HL-60/S4 treated with retinoic acid at 250 ng/mL for 4 days and 3 days (cell line): ENCODE results near the gene ADISSP.

Source experiments
- in situ Hi-C: fragments of 300-500 bp; cut with MboI; formaldehyde crosslinking; loops from 2 replicates; pipeline ENCODE4 v1.7.0; 2022; ENCODE audit warnings: low sequenced_read_pairs

ADISSP gene

DNA sequence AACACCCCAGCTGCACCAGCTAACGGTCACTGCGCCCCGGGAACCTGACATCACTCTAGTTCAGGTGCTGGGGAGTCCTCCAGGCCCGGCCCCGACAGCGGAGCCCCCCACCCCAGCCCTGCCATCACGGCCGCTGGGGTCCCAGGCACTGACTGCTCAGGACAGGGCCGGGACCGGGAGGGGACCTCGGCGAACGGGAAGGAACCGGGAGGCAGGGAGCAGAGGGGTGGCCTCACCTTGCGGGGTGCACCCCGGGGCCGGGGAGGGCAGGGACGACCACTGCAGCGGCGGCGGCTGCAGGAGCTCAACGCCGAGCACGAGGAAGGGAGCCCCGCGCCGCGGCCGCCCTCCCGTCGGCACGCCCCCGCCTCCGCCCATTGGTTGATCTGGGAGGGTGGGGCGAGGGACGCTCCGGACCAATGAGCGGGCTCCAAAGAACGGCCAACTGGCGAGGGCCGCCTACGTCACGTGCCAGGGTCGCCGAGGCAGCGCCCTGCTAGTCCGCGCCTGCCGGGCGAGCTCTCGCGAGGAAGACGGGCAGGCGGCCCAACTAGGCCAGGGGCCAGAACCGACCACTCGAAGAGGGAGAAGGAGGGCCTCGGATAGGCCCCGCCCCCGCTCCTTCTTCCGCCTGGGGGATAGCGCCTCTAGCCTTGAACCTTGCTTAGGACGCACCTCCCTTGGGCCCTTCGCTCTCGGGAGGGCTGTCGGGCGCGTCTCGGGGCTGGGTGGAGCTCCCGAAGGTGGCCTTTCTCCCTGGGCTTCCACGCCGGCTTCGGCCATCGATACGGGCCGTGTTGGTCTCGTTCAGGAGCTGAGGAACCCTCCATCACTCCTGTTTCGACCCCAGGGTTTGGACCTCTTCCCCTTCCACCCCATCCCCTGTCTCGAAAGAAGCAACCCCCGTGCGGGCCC is at the start of gene ADISSP:
Gene ADISSP, minus strand, starts transcription at position 327 of the 915 bp plus-strand sequence. CDS start 7,653 bp downstream, outside the sequence.
- in situ Hi-C loops: no loop called here

DNA sequence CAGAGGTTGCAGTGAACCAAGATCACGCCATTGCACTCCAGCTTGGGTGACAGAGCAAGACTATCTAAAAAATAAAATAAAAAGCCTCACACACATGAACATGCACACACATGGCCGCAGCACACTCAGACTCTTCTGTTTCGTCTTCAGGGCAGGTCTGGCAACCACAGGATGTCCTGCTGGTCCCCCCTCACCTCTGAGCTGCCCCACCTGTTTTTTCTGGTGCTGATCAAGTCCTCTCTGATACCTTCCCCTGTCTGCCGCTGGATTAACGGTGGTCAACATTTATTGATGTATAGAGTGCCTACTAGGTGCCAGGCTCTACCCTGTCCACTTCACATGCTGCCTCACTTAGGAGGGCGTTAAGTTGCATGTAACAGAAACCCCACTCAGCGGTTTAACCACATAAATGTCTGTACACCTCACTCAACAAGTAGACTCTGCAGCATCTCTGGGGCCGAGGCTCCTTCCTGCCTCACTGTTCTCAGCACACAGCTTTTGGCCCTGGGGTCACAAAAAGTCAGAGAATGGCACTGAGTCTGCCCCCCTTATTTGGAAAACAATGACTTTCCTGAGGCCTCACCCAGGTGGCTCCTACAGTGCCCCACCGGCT is 48.3 kb upstream of the ADISSP start:
- in situ Hi-C loops: no loop called here

DNA sequence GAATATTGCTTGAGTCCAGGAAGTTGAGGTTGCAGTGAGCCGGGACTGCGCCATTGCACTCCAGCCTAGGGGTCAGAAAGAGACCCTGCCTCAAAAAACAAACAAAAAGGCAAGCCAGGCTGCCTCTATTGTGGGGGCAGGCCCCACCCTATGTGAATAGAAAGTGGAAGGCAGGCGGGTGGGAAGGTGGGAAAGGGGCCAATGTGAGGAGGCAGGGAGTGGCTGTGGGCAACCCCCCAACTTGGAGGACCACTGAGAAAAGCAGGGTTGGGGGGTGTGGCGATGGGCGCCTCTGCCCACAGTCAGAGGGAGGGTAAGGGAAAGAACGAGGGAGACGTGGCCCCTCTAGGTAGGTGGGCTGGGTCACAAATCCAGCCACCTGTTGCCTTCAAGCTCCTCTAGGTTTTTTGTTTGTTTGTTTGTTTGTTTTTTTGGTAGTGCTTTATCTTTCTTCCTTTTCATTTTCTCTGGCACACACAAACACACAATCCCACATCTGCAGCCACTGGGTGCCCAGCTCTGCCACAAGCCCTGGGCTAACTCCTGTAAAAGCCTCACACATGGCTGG is 47.5 kb upstream of the ADISSP start:
- in situ Hi-C loops: no loop called here

DNA sequence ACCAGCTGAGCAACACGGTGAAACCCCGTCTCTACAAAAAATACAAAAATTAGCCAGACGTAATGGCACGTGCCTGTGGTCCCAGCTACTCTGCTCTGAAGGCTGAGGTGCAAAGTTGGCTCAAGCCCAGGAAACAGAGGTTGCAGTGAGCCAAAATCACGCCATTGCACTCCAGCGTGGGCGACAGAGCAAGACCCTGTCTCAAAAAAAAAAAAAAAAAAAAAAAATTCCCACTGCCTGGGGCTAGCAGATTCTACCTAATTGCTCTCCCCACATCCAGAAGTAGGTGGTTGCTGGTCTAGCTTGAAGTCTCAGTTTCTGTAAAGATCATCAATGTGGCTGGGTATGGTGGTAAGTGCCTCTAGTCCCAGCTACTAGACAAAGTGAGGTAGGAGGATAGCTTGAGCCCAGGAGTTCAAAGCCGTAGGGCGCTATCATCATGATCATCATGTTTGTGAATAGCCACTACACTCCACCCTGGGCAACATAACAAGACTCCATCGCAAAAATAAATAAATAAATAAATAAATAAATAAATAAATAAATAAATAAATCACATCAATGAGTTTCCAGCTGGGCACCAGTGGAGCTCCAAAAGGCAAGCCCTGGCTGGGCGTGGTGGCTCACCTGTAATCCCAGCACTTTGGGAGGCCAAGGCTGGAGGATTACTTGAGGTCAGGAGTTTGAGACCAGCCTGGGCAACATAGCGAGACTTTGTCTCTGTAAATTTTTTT is 46.5 kb upstream of the ADISSP start:
- in situ Hi-C loops: no loop called here

DNA sequence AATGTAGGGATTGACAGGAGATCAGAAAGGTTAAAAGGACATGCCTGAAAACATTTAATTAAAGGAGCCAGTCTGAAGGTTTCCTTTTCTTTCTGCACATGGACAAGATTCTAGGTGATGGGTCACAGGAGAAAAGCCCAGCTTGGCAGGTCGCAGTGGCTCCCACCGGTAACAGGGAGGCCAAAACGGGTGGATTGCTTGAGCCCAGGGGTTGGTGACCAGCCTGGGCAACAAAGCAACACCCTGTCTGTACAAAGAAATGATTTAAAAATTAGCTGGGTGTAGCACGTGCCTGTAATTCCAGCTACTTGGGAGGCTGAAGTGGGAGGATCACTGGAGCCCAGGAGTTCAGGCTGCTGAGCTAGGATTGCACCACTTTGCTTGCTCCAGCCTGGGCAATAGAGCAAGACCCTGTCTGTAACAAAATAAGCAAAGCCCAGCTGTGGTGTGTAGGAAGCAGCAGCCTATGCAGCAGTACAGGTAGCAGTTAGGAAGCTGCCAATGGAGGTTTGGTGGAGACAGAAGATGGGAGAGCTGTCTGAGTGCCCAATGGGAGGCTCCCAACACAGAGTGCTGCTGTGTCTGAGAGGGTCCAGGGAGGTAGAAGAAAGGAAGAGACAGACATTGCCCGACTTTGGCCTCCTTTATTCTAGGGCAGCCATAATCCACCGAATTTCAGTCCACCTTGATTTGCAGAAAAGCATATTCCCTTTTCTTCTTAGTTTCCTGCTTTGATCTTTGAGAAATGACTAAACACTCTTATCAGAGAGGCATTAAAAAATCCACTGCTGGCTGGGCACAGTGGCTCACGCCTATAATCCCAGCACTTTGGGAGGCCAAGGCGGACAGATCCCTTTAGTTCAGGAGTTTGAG is 45.7 kb upstream of the ADISSP start:
- in situ Hi-C loops: no loop called here

DNA sequence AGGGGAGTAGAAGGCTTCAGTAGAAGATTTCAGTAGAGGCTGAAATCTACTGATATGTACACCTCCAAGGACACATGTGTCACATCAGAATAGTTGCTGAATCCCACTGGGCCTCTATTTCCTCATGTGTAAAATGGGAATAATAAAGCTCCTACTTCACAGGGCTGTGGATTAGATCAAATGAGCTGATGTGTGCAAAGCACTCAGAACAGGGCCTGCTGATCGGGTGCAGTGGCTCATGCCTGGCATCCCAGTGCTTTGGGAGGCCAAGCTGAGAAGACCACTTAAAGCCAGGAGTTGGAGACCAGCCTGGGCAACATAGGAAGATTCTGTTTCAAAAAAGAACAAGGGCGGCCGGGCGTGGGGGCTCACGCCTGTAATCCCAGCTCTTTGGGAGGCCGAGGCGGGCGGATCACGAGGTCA is 44.7 kb upstream of the ADISSP start:
- in situ Hi-C loops: no loop called here

DNA sequence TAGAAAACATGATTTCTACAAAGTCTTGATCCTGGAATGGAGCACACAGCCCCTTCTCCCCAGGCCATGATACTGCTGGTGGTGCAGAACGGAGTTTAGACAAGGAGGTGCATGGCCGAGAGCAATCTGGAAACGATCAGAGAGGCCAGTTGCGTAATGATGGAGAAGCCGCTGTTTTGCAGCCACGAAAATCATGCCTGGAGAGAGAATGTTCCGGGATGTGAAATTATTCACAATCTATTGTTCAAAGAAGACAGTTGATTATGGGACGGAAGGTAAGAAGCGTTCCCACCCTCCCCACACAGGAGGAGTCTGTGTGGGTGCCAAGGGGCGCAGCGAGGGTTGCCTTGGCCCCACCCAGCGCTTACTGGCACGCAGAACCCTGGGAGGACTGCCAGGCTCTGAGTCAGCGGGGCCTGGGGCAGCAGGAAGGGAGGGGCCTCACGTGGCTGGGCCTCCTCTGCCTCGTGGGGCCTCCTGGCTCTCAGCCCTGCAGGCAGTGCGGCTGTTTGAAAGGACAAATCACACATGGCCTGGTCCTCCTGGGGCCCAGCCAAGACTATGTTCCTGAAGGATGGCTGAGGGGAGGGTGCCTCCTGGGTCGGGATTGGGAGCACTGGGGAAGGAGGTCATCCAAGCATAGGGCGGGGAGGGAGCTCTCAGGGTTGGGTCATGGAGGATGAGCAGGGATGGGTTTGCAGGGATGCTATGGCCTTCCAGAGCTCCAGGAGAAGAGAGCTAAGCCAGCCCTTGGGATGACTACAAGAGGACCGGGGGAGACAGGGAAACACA is 44.1 kb upstream of the ADISSP start:
- in situ Hi-C loops: no loop called here

DNA sequence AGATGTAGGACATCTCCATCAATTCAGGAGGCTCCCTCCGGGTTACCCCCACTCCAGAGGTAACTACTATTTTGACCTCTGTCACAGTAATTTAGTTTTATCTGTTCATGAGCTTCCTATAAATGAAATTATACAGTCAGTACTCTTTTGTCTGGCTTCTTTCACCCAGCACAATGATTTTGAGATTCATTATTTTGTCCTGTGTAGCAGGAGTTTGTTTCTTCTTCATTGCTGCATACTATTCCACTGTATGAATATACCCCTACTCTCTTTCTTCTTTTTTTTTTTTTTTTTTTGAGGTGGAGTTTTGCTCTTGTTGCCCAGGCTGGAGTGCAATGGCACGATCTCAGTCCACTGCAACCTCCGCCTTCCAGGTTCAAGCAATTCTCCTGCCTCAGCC is 41.0 kb upstream of the ADISSP start:
- in situ Hi-C loops: no loop called here

DNA sequence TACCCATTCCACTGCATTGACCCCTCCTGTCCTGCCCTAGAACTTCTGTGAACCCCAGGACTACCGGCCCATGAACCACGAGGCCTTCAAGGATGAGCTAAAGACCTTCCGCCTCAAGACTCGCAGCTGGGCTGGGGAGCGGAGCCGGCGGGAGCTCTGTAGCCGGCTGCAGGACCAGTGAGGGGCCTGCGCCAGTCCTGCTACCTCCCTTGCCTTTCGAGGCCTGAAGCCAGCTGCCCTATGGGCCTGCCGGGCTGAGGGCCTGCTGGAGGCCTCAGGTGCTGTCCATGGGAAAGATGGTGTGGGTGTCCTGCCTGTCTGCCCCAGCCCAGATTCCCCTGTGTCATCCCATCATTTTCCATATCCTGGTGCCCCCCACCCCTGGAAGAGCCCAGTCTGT is 37.2 kb upstream of the ADISSP start:
- in situ Hi-C loops: no loop called here

DNA sequence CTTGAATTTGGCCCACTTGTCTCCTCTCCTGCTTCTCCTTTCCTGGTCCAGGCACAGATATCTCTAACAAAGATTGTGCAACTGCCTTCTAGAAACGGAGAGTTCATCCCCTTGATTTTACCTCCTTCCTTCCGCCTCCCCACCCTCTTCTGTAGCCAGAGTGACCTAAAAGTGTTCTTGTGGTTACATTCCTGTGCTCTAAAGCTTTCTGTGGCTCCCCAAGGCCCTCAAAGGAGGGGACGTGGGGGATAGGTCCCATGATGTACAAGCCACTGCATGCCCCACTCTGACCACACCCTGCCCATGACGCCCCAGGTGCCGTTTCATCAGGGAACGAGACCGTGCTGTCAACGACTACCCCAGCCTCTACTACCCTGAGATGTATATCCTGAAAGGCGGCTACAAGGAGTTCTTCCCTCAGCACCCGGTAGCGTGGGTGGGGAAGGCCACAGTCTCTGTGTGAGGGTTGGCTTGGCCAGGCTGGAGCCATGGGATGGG is 36.8 kb upstream of the ADISSP start:
- in situ Hi-C loops: no loop called here

DNA sequence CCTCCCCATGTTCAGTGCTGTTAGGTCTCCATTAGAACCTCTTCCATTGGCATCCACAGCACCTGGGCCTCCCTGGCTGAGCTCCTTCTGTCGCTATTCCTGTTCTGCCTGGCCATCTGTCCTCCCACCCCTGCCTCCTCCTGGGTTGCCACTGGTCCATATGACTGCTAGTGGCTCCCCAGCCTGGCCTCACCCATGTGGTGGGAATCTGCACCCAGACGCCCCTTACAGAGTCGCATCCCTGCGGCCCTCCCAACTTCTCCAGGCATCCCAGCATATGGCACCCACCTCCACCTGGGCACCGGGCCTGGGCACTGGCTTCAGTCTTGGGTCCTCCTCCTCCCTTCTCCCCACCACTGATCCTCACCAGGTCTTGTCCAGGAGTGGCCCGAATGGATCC is 36.3 kb upstream of the ADISSP start:
- in situ Hi-C loops: no loop called here

DNA sequence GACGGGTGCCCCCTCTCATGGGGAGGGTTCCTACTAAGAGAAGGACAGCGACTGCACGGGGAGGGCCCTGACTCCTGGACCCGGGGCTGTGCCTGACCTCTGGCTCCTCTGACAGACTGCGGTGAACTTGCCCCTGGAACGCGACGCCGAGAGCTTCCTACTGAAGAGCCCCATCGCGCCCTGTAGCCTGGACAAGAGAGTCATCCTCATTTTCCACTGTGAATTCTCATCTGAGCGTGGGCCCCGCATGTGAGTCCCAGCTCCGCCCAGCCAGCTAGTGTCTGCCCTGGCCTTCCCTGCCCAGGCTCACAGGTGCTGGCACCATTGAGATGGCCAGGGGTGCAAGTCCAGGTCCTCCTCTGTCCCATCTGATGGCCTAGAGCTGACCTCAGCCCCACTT is 35.7 kb upstream of the ADISSP start:
- in situ Hi-C loops: no loop called here

DNA sequence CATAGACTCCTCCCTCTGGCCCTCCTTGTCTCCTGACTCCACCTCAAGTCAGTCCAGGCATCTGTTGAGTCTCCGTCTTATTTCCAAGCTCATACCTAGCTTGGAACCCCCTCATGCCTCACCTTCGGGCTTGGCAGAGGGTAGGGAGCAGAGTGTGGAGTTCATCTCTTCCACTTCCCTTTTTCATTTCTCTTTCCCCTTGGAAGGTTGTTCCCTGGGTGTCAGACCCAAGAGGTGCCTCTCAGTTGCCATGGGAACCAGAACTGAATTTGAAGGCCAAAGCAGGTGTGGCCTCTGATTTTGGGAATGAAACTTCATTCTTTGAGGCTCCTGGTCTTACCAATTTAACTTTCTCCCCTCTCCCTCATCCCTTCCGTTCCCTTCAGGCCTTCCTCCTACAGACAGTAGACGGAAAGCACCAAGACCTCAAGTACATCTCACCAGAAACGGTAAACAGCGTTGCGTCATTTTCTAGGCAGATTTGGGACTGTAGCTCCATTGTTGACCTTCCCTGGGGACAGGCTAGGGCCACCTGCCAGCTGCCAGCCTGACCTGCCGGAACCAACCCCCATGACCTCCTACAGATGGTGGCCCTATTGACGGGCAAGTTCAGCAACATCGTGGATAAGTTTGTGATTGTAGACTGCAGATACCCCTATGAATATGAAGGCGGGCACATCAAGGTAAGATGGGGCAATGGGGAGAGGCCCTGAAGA is 35.1 kb upstream of the ADISSP start:
- in situ Hi-C loops: no loop called here

DNA sequence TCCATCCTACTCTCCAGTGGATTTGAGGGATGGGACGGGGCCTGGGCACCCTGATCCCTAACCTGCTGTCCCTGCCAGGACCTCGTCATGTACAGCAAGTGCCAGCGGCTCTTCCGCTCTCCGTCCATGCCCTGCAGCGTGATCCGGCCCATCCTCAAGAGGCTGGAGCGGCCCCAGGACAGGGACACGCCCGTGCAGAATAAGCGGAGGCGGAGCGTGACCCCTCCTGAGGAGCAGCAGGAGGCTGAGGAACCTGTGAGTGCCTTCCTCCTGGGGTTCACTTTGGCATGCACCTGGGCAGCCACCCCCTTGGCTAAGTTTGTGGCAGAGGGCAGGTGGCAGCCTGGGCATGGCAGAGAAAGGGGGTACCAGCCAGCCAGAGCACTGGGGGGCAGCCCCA is 34.3 kb upstream of the ADISSP start:
- in situ Hi-C loops: no loop called here

DNA sequence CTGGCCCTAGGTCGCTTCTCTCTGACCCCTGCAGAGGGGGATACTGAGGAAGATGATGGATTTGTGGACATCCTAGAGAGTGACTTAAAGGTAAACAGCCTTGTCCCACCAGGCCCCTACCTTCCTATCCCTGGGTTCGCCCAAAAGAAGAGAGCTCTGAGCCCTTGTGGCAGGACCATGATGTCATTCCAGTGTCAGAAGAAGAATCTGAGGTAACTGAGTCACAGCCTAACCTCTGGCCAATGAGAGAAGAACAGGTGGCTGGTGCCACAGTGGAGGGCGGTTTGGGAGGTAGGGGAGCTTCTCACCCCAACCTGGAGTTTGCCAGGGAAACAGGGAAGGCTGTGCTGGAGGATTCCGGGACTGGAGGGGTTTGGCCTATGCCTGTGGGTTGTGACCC is 33.7 kb upstream of the ADISSP start:
- in situ Hi-C loops: no loop called here

DNA sequence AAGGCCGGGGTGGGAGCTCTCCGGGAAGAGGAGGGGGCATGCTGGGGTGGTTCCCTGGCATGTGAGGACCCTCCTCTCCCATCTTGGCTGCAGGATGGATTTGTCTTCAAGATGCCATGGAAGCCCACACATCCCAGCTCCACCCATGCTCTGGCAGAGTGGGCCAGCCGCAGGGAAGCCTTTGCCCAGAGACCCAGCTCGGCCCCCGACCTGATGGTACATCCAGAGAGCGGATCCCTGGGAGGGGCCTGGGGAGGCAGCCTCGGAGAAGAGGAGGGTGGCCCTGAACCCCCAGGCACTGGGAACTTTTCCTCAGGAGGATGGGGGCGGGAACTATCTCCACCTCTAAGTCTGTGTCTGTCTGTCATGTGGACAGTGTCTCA is 33.3 kb upstream of the ADISSP start:
- in situ Hi-C loops: no loop called here

DNA sequence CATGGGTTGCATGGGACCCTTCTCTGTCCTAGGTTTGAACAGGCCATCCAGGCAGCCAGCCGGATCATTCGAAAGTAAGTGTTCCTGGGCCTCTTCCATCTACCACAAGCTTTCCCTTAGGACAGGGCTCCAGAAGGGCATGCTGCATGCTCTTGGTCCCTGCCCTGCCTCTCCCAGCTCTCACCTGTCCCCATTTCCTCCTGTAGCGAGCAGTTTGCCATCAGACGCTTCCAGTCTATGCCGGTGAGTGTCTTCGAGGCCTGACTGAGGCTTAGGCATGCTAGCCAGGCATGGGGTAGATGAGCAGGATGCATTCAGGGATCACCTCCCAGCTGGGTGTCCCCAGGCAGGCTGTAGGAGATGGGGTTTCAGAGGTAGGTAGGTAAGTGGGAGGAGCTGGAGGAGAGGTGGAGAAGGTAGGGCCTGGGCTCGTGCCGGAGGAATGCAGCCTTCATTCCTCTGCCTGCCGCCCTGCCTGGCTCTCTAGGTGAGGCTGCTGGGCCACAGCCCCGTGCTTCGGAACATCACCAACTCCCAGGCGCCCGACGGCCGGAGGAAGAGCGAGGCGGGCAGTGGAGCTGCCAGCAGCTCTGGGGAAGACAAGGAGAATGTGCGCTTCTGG is 32.8 kb upstream of the ADISSP start:
- in situ Hi-C loops: no loop called here

DNA sequence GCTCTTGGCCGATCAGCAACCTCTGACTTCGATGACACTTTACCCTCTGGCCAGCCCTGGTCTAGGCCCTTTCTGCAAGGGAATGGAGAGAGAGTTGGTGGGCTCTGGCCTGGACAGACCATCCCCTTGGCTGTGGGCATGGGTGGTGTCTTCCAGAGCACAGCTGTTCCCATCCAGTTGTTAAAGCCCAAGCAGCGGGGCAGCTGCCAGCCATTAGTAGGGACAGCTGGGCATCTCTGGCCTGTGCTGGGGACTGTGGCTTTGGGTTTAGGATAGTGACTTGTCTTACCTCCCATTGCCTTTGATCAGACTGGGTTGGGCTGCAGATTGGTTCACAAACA is 31.3 kb upstream of the ADISSP start:
- in situ Hi-C loops: no loop called here

DNA sequence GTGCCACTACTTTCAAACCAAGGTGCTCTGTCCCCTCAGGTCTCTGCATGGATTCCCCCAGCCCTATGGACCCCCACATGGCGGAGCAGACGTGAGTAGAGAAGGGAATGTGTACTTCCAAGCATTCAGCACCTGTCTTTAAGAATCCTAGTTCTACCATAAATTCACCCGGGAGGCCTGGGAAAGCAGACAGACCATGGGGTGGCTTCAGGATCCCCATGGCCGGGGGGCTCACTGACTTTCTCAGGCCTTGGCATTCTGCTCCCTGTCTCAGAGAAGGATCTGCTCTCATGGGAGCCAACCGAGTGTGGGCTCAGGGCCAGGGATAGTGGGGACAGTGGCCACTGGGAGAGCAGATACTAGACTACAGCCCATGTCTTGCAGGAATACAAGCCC is 30.8 kb upstream of the ADISSP start:
- in situ Hi-C loops: no loop called here
